GM12891 (cell line): ENCODE results near the gene GMDS.

Experiments
- POLR2AphosphoS5 ChIP-seq: IDR thresholded peaks from 2 replicates; pipeline ENCODE4 v1.6.1; 2011; ENCODE audit warnings: low read depth, low read length, control low read depth
- TAF1 ChIP-seq: IDR thresholded peaks from 2 replicates; pipeline ENCODE4 v1.6.1; 2011; ENCODE audit warnings: low read depth, low read length, control low read depth

DNA sequence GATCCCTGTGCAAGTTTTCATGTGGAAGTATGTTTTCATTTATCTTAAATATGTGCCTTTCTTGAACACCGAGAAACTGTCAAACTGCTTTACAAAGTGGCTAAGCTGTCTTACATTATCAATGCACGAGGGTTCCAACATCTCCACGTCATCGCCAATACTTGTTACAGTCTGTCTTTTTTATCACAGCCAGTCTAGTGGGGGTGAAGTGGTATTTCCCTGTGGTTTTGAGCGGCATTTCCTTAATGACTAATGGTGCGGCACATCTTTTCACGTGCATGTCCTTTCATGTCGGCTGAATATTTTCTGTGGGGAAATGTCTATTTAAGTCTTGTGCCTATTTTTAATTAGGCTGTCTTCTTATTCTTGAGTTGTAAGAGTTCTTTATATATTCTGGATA lies 355.3 kb downstream of the GMDS start:
- TF ChIP-seq TAF1: no peak
- no peak for TF ChIP-seq POLR2AphosphoS5
